DLD1 (cell line): Measurements from ENCODE around the gene CALHM2.

ENCODE experiments used
- in situ Hi-C: cut with HindIII; loops from 2 replicates; pipeline ENCODE4 v1.10.0; 2017; ENCODE audit warnings: low sequenced_read_pairs

The CALHM2 gene

GRCh38 chr10:103476046-103476768, 24.0 kb upstream of the CALHM2 start:
- in situ Hi-C loops, result no loop called here

- in situ Hi-C loops, result no loop called here
Measured at GRCh38 chr10:103475437-103475836, 23.3 kb upstream of the CALHM2 start.

GRCh38 chr10:103474077-103474476, 21.9 kb upstream of the CALHM2 start:
- in situ Hi-C loops, result no loop called here

- in situ Hi-C loops, result no loop called here
Measured at GRCh38 chr10:103473261-103473671, 21.1 kb upstream of the CALHM2 start.

- in situ Hi-C loops, result no loop called here
Measured at GRCh38 chr10:103472005-103472404, 19.8 kb upstream of the CALHM2 start.

- in situ Hi-C loops, result no loop called here
Measured at GRCh38 chr10:103470761-103471653, 18.8 kb upstream of the CALHM2 start.

- in situ Hi-C loops, result no loop called here
Measured at GRCh38 chr10:103469201-103469600, 17.0 kb upstream of the CALHM2 start.

- in situ Hi-C loops, result no loop called here
Measured at GRCh38 chr10:103467406-103467805, 15.2 kb upstream of the CALHM2 start.

- in situ Hi-C loops, result no loop called here
Measured at GRCh38 chr10:103466734-103467133, 14.6 kb upstream of the CALHM2 start.

GRCh38 chr10:103465411-103466179, 13.4 kb upstream of the CALHM2 start:
- in situ Hi-C loops, result no loop called here

- in situ Hi-C loops, result no loop called here
Measured at GRCh38 chr10:103463499-103463898, 11.3 kb upstream of the CALHM2 start.

GRCh38 chr10:103459615-103460014, 7.4 kb upstream of the CALHM2 start:
- in situ Hi-C loops, result no loop called here

GRCh38 chr10:103458720-103459119, 6.5 kb upstream of the CALHM2 start, which contains the start of gene CALHM1:
Gene CALHM1, minus strand, starts transcription at chr10:103458900. Its CDS starts 149 bp downstream, at chr10:103458751.
- in situ Hi-C loops, result no loop called here

- in situ Hi-C loops, result no loop called here
Measured at GRCh38 chr10:103457896-103458583, 5.9 kb upstream of the CALHM2 start.

- in situ Hi-C loops, result no loop called here
Measured at GRCh38 chr10:103457176-103457712, 5.1 kb upstream of the CALHM2 start.

- in situ Hi-C loops, result no loop called here
Measured at GRCh38 chr10:103456074-103456660, 4.0 kb upstream of the CALHM2 start.

- in situ Hi-C loops, result no loop called here
Measured at GRCh38 chr10:103455235-103455634, 3.1 kb upstream of the CALHM2 start.

- in situ Hi-C loops, result loop anchor here (5.0 kb wide), 1 partner anchor 38 kb away; the partner anchor contains the start of gene NEURL1
Measured at GRCh38 chr10:103454026-103454425, 1.9 kb upstream of the CALHM2 start.

- in situ Hi-C loops, result loop anchor here (5.0 kb wide), 1 partner anchor 40 kb away; the partner anchor contains the start of gene NEURL1
Measured at GRCh38 chr10:103452506-103453230, 498 bp upstream of the CALHM2 start.
